SK-N-MC (cell line): ENCODE data around the gene GPR162.

Experiments
- DNase-seq: peaks from one replicate; pipeline ENCODE4 v3.0.0-alpha.2; 2011; ENCODE audit warnings: low read depth, low spot score
- H3K27ac ChIP-seq: fragments of 200-600 bp; sonication (generic); 2 replicates; pipeline ENCODE4 v1.5.1; 2016; ENCODE audit warnings: mixed run types
- H3K36me3 ChIP-seq: fragments of 200-600 bp; sonication (generic); 2 replicates; pipeline ENCODE4 v1.6.1; 2017; ENCODE audit warnings: antibody characterized with exemption, low read length, mixed read lengths; ENCODE audit not compliant: insufficient read depth
- H3K4me3 ChIP-seq: fragments of 200-600 bp; sonication (generic); 2 replicates; pipeline ENCODE4 v1.5.1; 2016
- H3K9ac ChIP-seq: fragments of 200-600 bp; sonication (generic); 2 replicates; pipeline ENCODE4 v1.8.0; 2017; ENCODE audit warnings: mixed run types, mixed read lengths; ENCODE audit not compliant: insufficient read length
- H3K9me3 ChIP-seq: fragments of 200-600 bp; sonication (generic); 2 replicates; pipeline ENCODE4 v1.6.1; 2017; ENCODE audit warnings: low read depth, mild to moderate bottlenecking, antibody characterized with exemption, low read length, moderate library complexity, mixed read lengths
- EZH2 ChIP-seq: fragments of 200-600 bp; sonication (generic); IDR thresholded peaks from one replicate; pipeline ENCODE4 v1.6.1; 2017; ENCODE audit warnings: antibody characterized with exemption
- FOXP2 ChIP-seq: optimal IDR thresholded peaks from 2 replicates; pipeline ENCODE3; 2011; ENCODE audit warnings: mild to moderate bottlenecking, moderate library complexity; ENCODE audit not compliant: insufficient read depth; ENCODE audit errors: extremely low read length, control extremely low read depth
- POLR2AphosphoS5 ChIP-seq: IDR thresholded peaks from 2 replicates; pipeline ENCODE4 v1.6.1; 2012; ENCODE audit warnings: mild to moderate bottlenecking, low read depth, low read length, borderline replicate concordance

The GPR162 gene

DNA sequence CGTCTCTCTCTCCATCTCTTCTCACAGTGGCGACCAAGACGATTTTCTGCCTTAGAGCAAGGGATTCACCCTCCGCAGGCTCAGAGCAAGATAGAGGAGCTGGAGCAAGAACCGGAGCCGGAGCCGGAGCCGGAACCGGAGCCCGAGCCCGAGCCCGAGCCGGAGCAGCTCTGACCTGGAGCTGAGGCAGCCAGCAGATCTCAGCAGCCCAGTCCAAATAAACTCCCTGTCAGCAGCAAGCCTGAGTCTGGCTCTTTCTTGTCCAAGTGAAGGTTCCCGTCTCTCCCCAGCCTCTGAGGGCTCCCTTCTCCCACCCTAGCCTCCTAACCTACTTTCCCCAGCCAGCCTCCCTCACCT lies 43.4 kb upstream of the GPR162 start:
- no peak for TF ChIP-seq FOXP2
- H3K36me3 ChIP-seq: no peaks in the 10 kb centered on the region
- peak overlapping the region; percentile 73 for H3K4me3 ChIP-seq
- DNase-seq: no peak
- H3K27ac ChIP-seq: no peak overlapping the region; the same call in 1 of the 2 replicates
- no peaks in the 10 kb centered on the region for H3K9me3 ChIP-seq
- H3K9ac ChIP-seq: peak overlapping the region; percentile 34

DNA sequence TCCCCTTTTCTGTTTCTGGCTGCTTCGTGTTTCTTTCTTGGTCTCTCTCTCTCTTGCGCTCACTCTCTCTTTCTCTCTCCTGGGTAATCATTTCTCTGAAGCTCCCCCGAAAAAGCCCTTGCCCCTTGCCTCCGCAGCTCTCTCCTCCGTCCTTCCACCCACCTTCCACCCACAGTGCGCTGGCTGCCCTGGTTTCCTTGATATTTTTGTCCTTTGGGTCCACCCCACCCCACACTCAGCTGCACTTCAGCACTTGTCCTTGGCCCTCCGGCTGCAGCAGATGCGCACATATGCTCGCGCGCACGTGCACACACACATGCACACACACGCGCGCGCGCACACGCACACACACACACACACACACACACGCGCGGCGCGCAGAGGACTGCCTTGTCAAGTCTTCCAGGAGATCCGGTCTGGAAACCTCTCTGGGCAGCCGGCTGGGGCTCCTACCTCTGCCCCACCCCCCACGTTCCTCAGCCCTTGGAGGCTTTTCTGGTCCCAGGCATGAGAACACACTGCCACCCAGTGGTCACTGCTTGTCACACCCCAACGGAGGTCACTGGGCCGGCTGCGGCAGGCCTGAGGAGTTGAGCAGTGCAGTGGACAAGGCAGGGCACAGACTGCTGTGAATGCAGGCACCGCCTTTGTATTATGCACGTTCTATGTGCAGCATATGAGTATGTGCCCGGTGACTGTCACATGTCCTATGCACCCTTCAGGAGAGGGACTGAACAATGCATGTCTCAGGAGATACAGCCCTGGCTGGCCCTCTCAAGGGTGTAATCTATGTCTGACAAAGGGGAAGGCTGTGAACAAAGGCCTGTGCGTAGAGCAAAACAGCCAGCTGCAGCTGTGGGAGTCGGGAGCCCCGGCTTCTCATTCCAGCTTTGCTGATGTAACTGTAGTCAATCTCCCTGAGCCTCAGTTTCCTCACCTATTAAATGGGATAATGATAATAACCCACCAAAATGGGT lies 42.8 kb upstream of the GPR162 start:
- no peaks in the 10 kb centered on the region for H3K36me3 ChIP-seq
- DNase-seq: peak; percentile 42
- TF ChIP-seq EZH2: no peak
- peak; percentile 45 for TF ChIP-seq FOXP2
- TF ChIP-seq POLR2AphosphoS5: no peak
- H3K27ac ChIP-seq: no peak overlapping the region; the same call in 1 of the 2 replicates
- peak overlapping the region; percentile 39 for H3K9ac ChIP-seq
- H3K9me3 ChIP-seq: no peaks in the 10 kb centered on the region
- peak overlapping the region; percentile 73 for H3K4me3 ChIP-seq

DNA sequence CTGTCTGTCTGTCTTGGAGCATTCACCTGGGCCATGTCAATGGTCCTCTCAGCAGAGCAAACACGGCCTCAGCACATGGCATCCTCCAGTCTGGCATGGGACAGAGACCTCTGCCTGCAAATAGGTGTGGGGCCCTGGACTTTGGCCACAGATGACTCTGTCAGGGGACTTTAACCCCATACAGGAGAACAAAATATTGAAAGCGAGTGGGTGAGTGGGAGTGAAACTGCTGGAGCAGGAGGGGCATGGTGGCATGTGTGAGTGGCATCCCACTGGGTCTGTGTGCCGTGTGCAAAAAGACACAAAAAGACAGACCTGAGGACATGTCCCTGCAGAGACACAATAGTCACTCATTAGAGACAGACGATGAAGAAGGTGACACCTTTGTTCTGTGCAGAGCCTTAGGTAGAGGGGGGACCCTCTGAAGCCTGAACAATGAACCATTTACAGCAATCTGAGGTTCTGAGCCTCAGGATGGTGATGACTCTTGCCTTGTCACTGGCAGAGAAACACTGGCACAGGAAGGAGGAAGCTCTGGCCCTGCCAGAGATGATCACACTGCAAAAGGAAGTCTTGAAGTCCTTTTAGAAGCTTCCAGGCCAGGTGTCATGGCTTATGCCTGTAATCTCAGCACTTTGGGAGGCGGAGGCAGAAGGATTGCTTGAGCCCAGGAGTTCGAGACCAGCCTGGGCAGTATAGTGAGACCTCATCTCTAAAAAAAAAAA lies 41.8 kb upstream of the GPR162 start:
- Histone ChIP-seq H3K27ac (no peak overlapping the region), H3K9ac (no peak overlapping the region), H3K9me3 (no peaks in the 10 kb centered on the region), H3K36me3 (no peaks in the 10 kb centered on the region), H3K4me3 (no peak overlapping the region)
- DNase-seq: no peak
- no peak for TF ChIP-seq POLR2AphosphoS5
- TF ChIP-seq EZH2: no peak
- TF ChIP-seq FOXP2: no peak

DNA sequence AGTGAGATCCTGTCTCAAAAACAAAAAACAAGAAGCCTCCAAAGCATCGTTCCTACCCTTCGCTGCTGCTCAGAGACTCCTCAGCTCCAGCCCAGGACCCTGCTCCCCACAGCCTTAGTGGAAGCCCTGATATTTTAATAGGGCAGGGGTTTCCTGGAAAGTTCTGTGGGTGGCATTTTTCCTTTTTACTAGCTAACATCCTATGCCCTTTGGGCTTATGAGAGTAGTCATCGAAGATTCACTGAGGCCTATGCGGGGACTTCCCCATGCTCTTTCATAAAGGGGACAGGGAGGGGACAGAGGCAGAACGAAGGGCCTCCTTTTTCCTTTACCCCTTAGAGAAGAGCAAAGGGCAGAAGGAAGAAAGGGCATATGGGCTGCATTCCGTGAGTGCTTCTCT lies 41.0 kb upstream of the GPR162 start:
- H3K4me3 ChIP-seq: no peak overlapping the region
- no peak overlapping the region for H3K9ac ChIP-seq
- no peaks in the 10 kb centered on the region for H3K9me3 ChIP-seq
- DNase-seq: no peak
- no peaks in the 10 kb centered on the region for H3K36me3 ChIP-seq
- TF ChIP-seq EZH2 (no peak), FOXP2 (no peak), POLR2AphosphoS5 (no peak)
- no peak overlapping the region for H3K27ac ChIP-seq

DNA sequence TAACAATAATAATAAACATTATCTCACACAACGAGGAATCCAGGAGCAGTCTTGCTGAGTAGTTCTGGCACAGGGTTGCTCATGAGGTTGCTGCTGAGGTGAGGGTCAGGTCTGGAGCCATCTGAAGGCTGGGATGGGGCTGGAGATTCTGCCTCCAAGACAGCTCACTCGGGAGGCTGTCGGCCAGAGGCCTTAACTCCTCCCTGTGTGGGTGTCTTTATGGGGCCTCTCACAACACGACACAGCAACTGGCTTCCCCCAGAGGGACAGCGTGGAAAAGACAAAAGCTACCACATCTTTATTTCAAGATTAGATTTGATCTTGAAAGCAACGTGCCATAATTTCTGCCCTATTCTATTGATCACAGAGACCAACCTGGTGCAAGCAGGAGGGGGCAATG lies 39.5 kb upstream of the GPR162 start:
- Histone ChIP-seq H3K36me3 (no peaks in the 10 kb centered on the region), H3K9me3 (no peaks in the 10 kb centered on the region), H3K9ac (no peak overlapping the region), H3K27ac (no peak overlapping the region), H3K4me3 (no peak overlapping the region)
- DNase-seq: no peak
- no peak for TF ChIP-seq FOXP2
- no peak for TF ChIP-seq POLR2AphosphoS5
- no peak for TF ChIP-seq EZH2

DNA sequence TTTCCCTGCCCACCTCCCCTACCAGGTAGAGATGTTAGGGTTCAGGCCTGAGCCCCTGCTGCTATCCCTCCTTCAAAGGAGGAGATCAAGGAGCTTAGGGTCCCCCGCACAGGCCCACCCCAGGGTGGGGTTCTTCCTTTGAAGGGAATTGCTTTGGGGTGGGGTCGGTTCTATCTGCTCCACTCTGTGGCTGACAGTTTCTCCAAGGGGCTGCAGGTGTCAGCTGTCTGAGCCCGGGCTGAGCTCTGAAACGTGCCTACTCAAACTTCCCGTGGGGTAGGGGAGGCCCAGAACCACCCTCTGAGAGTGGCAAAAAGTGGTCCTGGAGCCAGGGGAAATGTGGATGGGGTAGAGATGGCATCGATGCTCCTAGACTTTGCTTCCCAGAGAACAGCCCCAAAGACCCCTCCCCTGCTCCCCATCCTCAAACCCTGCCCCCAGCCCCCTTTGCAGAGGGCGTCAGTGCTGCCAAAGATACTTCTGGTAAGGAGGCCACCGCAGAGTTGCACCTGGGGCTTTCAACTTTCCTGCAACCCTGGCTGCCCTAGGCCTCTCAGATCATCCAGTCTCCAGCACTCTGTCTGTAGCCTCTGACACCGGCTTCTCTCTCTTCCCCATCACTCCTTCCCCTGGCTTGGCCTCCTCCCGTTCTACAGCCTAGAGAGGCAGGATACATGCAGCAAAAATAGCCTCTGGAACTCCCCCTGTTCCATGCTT lies 38.6 kb upstream of the GPR162 start:
- H3K4me3 ChIP-seq: no peak overlapping the region
- H3K9me3 ChIP-seq: no peaks in the 10 kb centered on the region
- TF ChIP-seq POLR2AphosphoS5: no peak
- TF ChIP-seq EZH2: no peak
- TF ChIP-seq FOXP2: no peak
- H3K36me3 ChIP-seq: no peaks in the 10 kb centered on the region
- no peak for DNase-seq
- H3K27ac ChIP-seq: no peak overlapping the region
- no peak overlapping the region for H3K9ac ChIP-seq

DNA sequence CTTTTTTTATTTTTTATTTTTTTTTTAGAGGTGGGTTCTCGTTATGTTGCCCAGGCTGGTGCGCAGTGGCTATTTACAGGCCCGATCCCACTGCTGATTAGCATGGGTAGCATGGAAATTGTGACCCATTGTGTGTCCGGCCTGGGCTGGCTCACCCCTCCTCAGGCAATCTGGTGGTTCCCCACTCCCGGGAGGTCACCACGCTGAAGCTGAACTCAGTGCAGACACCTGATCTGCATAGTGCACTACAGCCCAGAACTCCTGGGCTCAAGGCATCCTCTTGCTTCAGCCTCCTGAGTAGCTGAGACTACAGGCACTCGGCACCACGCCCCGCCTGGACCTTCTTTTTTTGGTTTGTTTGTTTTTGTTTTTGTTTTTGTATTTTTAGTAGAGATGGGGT lies 37.8 kb upstream of the GPR162 start:
- no peaks in the 10 kb centered on the region for H3K9me3 ChIP-seq
- H3K36me3 ChIP-seq: no peaks in the 10 kb centered on the region
- TF ChIP-seq POLR2AphosphoS5 (no peak), EZH2 (no peak), FOXP2 (no peak)
- no peak overlapping the region for H3K4me3 ChIP-seq
- H3K27ac ChIP-seq: no peak overlapping the region
- no peak for DNase-seq
- H3K9ac ChIP-seq: no peak overlapping the region

DNA sequence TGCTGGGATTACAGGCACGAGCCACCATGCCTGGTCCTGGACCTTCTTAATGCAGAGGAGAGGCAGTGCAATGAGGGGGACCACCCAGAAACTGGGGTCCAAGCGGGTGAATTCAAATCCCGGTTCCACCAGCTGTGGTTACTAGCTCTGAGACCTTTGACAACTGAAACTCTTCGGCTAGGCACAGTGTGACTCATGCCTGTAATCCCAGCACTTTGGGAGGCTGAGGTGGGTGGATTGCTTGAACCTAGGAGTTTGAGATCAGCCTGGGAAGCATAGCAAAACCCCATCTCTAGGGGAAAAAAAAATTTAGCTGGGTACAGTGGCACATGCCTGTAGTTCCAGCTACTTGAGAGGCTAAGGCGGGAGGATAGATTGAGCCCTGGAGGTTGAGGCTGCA lies 37.3 kb upstream of the GPR162 start:
- Histone ChIP-seq H3K27ac (no peak overlapping the region), H3K4me3 (no peak overlapping the region), H3K9me3 (no peaks in the 10 kb centered on the region), H3K36me3 (no peaks in the 10 kb centered on the region), H3K9ac (no peak overlapping the region)
- TF ChIP-seq POLR2AphosphoS5: no peak
- DNase-seq: no peak
